SJCRH30 (cell line): ENCODE results near the gene DAB1. TPM values are rescaled to one million over a fixed set of nuclear protein-coding genes. Genes with fewer than 3 reads are reported as not detected.

ENCODE experiments used
- DNase-seq, 2 experiments: peaks; one replicate each; pipeline ENCODE4 v3.0.0-alpha.2; 2015 to 2020
- H3K27ac ChIP-seq: fragments of 250-450 bp; sonication (Bioruptor Pico); 2 replicates; pipeline ENCODE4 v1.5.1; 2020; ENCODE audit warnings: mild to moderate bottlenecking, moderate library complexity
- H3K27me3 ChIP-seq: fragments of 250-450 bp; sonication (Bioruptor Pico); 2 replicates; pipeline ENCODE4 v1.5.1; 2020; ENCODE audit warnings: mild to moderate bottlenecking, moderate library complexity
- H3K36me3 ChIP-seq: fragments of 250-450 bp; sonication (Bioruptor Pico); 2 replicates; pipeline ENCODE4 v1.5.1; 2020; ENCODE audit warnings: mild to moderate bottlenecking, moderate library complexity
- H3K4me1 ChIP-seq: fragments of 250-450 bp; sonication (Bioruptor Pico); 2 replicates; pipeline ENCODE4 v1.5.1; 2020; ENCODE audit warnings: mild to moderate bottlenecking, moderate library complexity
- H3K4me3 ChIP-seq: fragments of 250-450 bp; sonication (Bioruptor Pico); 2 replicates; pipeline ENCODE4 v1.5.1; 2020; ENCODE audit warnings: mild to moderate bottlenecking, moderate library complexity
- H3K9me3 ChIP-seq: fragments of 250-450 bp; sonication (Bioruptor Pico); replicated peaks from 2 replicates; pipeline ENCODE4 v1.5.1; 2020; ENCODE audit warnings: mild to moderate bottlenecking, moderate library complexity
- total RNA-seq: library from RNA; depleted of rRNA; stranded (reverse); fragments of >200 nt; shearing (Covaris generic); gene quantifications from 2 replicates; pipeline ENCODE4 v1.2.3, GENCODE V29; 2014

DAB1 gene
- total RNA-seq, 1 experiment from 2014 or later, result not detected

GRCh38 chr1:57162607-57163261, 261.1 kb downstream of the DAB1 start:
- H3K27ac ChIP-seq, result no peak overlapping the region
- H3K4me3 ChIP-seq, result no peak overlapping the region
- no peaks in the 10 kb centered on the region for H3K4me1 ChIP-seq
- peaks cover 3% of the 10 kb centered on the region; the same call in 1 of the 2 replicates for H3K27me3 ChIP-seq
- no peak for DNase-seq
- no peaks in the 10 kb centered on the region for H3K9me3 ChIP-seq
- no peaks in the 10 kb centered on the region for H3K36me3 ChIP-seq

- no peak for DNase-seq
- H3K27ac ChIP-seq, result no peak overlapping the region
- no peak overlapping the region for H3K4me3 ChIP-seq
- H3K36me3 ChIP-seq, result no peaks in the 10 kb centered on the region
- no peaks in the 10 kb centered on the region for H3K9me3 ChIP-seq
- no peaks in the 10 kb centered on the region for H3K4me1 ChIP-seq
- H3K27me3 ChIP-seq, result 0 out of 2 replicates have a peak, but pooled peaks cover 3% of the 10 kb centered on the region
These were observed 263.3 kb downstream of the DAB1 start for GRCh38 chr1:57160594-57160993.

GRCh38 chr1:57158604-57158998, 265.3 kb downstream of the DAB1 start:
- no peaks in the 10 kb centered on the region for H3K36me3 ChIP-seq
- H3K9me3 ChIP-seq, result no peaks in the 10 kb centered on the region
- DNase-seq, result no peak
- H3K4me1 ChIP-seq, result no peaks in the 10 kb centered on the region
- H3K27ac ChIP-seq, result no peak overlapping the region
- no peak overlapping the region for H3K4me3 ChIP-seq
- H3K27me3 ChIP-seq, result 0 out of 2 replicates have a peak, but pooled peaks cover 3% of the 10 kb centered on the region

GRCh38 chr1:57157818-57158603, 265.8 kb downstream of the DAB1 start:
- Histone ChIP-seq H3K36me3 (no peaks in the 10 kb centered on the region), H3K27me3 (0 out of 2 replicates have a peak, but pooled peaks cover 3% of the 10 kb centered on the region), H3K27ac (no peak overlapping the region), H3K4me3 (no peak overlapping the region), H3K9me3 (no peaks in the 10 kb centered on the region), H3K4me1 (no peaks in the 10 kb centered on the region)
- DNase-seq, result no peak

GRCh38 chr1:57156907-57157306, 267.0 kb downstream of the DAB1 start:
- Histone ChIP-seq H3K4me1 (no peaks in the 10 kb centered on the region), H3K27me3 (peaks cover 9% of the 10 kb centered on the region; the same call in 1 of the 2 replicates), H3K36me3 (no peaks in the 10 kb centered on the region), H3K9me3 (no peaks in the 10 kb centered on the region), H3K4me3 (no peak overlapping the region), H3K27ac (no peak overlapping the region)
- no peak for DNase-seq

- no peaks in the 10 kb centered on the region for H3K36me3 ChIP-seq
- no peaks in the 10 kb centered on the region for H3K4me1 ChIP-seq
- H3K9me3 ChIP-seq, result no peaks in the 10 kb centered on the region
- H3K27me3 ChIP-seq, result peaks cover 6% of the 10 kb centered on the region; the same call in 1 of the 2 replicates
- H3K27ac ChIP-seq, result no peak overlapping the region
- no peak for DNase-seq
- H3K4me3 ChIP-seq, result no peak overlapping the region
These were observed 277.8 kb downstream of the DAB1 start for GRCh38 chr1:57146100-57146499.

GRCh38 chr1:57142999-57143398, 280.9 kb downstream of the DAB1 start:
- Histone ChIP-seq H3K27me3 (peaks cover 6% of the 10 kb centered on the region; the same call in 1 of the 2 replicates), H3K27ac (no peak overlapping the region), H3K36me3 (no peaks in the 10 kb centered on the region), H3K4me1 (no peaks in the 10 kb centered on the region), H3K9me3 (no peaks in the 10 kb centered on the region), H3K4me3 (no peak overlapping the region)
- no peak for DNase-seq

GRCh38 chr1:57142169-57142568, 281.7 kb downstream of the DAB1 start:
- H3K4me1 ChIP-seq, result no peaks in the 10 kb centered on the region
- H3K36me3 ChIP-seq, result no peaks in the 10 kb centered on the region
- peaks cover 6% of the 10 kb centered on the region; the same call in 1 of the 2 replicates for H3K27me3 ChIP-seq
- H3K4me3 ChIP-seq, result no peak overlapping the region
- no peaks in the 10 kb centered on the region for H3K9me3 ChIP-seq
- no peak overlapping the region for H3K27ac ChIP-seq
- no peak for DNase-seq

- no peak overlapping the region for H3K27ac ChIP-seq
- no peak for DNase-seq
- no peaks in the 10 kb centered on the region for H3K9me3 ChIP-seq
- no peaks in the 10 kb centered on the region for H3K36me3 ChIP-seq
- H3K27me3 ChIP-seq, result no peaks in the 10 kb centered on the region
- H3K4me1 ChIP-seq, result no peaks in the 10 kb centered on the region
- no peak overlapping the region for H3K4me3 ChIP-seq
These were observed 285.3 kb downstream of the DAB1 start for GRCh38 chr1:57138432-57139078.

- Histone ChIP-seq H3K4me1 (no peaks in the 10 kb centered on the region), H3K36me3 (no peaks in the 10 kb centered on the region), H3K27me3 (no peaks in the 10 kb centered on the region), H3K4me3 (no peak overlapping the region), H3K27ac (no peak overlapping the region), H3K9me3 (no peaks in the 10 kb centered on the region)
- DNase-seq, result no peak
These were observed 285.9 kb downstream of the DAB1 start for GRCh38 chr1:57137980-57138379.

- Histone ChIP-seq H3K36me3 (no peaks in the 10 kb centered on the region), H3K27me3 (no peaks in the 10 kb centered on the region), H3K9me3 (no peaks in the 10 kb centered on the region), H3K4me3 (no peak overlapping the region), H3K4me1 (no peaks in the 10 kb centered on the region), H3K27ac (no peak overlapping the region)
- DNase-seq, result no peak
These were observed 289.1 kb downstream of the DAB1 start for GRCh38 chr1:57134803-57135202.

GRCh38 chr1:57133686-57134085, 290.2 kb downstream of the DAB1 start:
- H3K4me1 ChIP-seq, result no peaks in the 10 kb centered on the region
- no peak overlapping the region for H3K27ac ChIP-seq
- no peaks in the 10 kb centered on the region for H3K27me3 ChIP-seq
- no peak overlapping the region for H3K4me3 ChIP-seq
- no peak for DNase-seq
- H3K9me3 ChIP-seq, result no peaks in the 10 kb centered on the region
- no peaks in the 10 kb centered on the region for H3K36me3 ChIP-seq

GRCh38 chr1:57132993-57133622, 290.8 kb downstream of the DAB1 start:
- no peaks in the 10 kb centered on the region for H3K9me3 ChIP-seq
- no peak for DNase-seq
- no peaks in the 10 kb centered on the region for H3K27me3 ChIP-seq
- no peak overlapping the region for H3K27ac ChIP-seq
- no peak overlapping the region for H3K4me3 ChIP-seq
- no peaks in the 10 kb centered on the region for H3K36me3 ChIP-seq
- H3K4me1 ChIP-seq, result no peaks in the 10 kb centered on the region

- no peaks in the 10 kb centered on the region for H3K4me1 ChIP-seq
- H3K27me3 ChIP-seq, result no peaks in the 10 kb centered on the region
- no peaks in the 10 kb centered on the region for H3K36me3 ChIP-seq
- H3K4me3 ChIP-seq, result no peak overlapping the region
- DNase-seq, result no peak
- no peaks in the 10 kb centered on the region for H3K9me3 ChIP-seq
- H3K27ac ChIP-seq, result no peak overlapping the region
These were observed 292.0 kb downstream of the DAB1 start for GRCh38 chr1:57131701-57132394.
